Parathyroid adenoma (tissue), 2 donors: Measurements from ENCODE around the gene LZTS2.

Experiments
- H2AFZ ChIP-seq: fragments of 300-600 bp; sonication (generic); one replicate; pipeline ENCODE4 v1.7.0; 2017; ENCODE audit warnings: antibody characterized with exemption, mild to moderate bottlenecking
- H3K27ac ChIP-seq: fragments of 300-600 bp; sonication (generic); one replicate; pipeline ENCODE4 v1.7.0; 2017
- H3K27me3 ChIP-seq: fragments of 300-600 bp; sonication (generic); one replicate; pipeline ENCODE4 v1.7.0; 2017; ENCODE audit warnings: low read length; ENCODE audit not compliant: control insufficient read depth, insufficient read depth
- H3K36me3 ChIP-seq: fragments of 300-600 bp; sonication (generic); one replicate; pipeline ENCODE4 v1.7.0; 2017; ENCODE audit warnings: low read length; ENCODE audit not compliant: control insufficient read depth, insufficient read depth
- H3K4me1 ChIP-seq: fragments of 300-600 bp; sonication (generic); one replicate; pipeline ENCODE4 v1.7.0; 2017; ENCODE audit warnings: control low read depth
- H3K4me2 ChIP-seq: fragments of 300-600 bp; sonication (generic); one replicate; pipeline ENCODE4 v1.7.0; 2017; ENCODE audit warnings: low read length
- H3K4me3 ChIP-seq: fragments of 300-600 bp; sonication (generic); one replicate; pipeline ENCODE4 v1.7.0; 2017; ENCODE audit warnings: low read depth, low read length
- H3K79me2 ChIP-seq: fragments of 300-600 bp; sonication (generic); one replicate; pipeline ENCODE4 v1.7.0; 2017; ENCODE audit warnings: control low read depth
- H3K9ac ChIP-seq: fragments of 300-600 bp; sonication (generic); one replicate; pipeline ENCODE4 v1.7.0; 2017; ENCODE audit warnings: mild to moderate bottlenecking
- H3K9me3 ChIP-seq: fragments of 300-600 bp; sonication (generic); one replicate; pipeline ENCODE4 v1.7.0; 2017; ENCODE audit warnings: low read length; ENCODE audit not compliant: control insufficient read depth
- CTCF ChIP-seq: fragments of 300-600 bp; sonication (generic); IDR thresholded peaks from one replicate; pipeline ENCODE4 v1.7.0; 2017; ENCODE audit warnings: antibody characterized with exemption, mild to moderate bottlenecking
- donor health status: primary hyperparathyroidism.

Gene LZTS2

DNA sequence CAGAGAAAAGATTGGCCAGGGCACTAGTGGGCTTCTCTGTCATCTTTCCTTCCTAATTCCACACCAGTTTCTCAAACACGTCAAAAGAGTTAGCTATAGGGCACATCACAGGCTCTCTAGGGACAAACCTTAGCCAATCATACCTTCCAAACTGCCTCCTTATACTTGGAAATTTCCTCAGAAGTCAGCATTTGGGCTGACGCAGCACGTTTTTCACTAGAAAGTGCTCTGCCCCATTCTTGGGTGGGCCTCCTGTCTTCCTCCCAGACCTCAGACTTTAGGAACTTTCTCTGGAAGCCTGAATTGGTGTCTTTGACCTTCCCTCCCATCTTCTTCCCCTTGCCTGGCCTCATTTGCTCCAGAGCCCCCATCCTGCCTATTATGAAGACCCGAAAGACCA lies 42.5 kb downstream of the LZTS2 start:
- H3K36me3 ChIP-seq, result no peaks in the 10 kb centered on the region
- peak overlapping the region; percentile 63 for H3K4me3 ChIP-seq
- no peaks in the 10 kb centered on the region for H3K27me3 ChIP-seq
- H3K27ac ChIP-seq, result peak overlapping the region; percentile 83
- peaks cover 16% of the 10 kb centered on the region for H3K4me1 ChIP-seq
- peak overlapping the region; percentile 62 for H3K4me2 ChIP-seq
- no peaks in the 10 kb centered on the region for H3K9me3 ChIP-seq
- H2AFZ ChIP-seq, result peak overlapping the region; percentile 99
- no peak for TF ChIP-seq CTCF
- no peak overlapping the region for H3K9ac ChIP-seq
- H3K79me2 ChIP-seq, result no peaks in the 10 kb centered on the region

GRCh38 chr10:101042667-101043362 lies 43.2 kb downstream of the LZTS2 start:
- Histone ChIP-seq H3K27ac (peak overlapping the region; percentile 83), H3K4me1 (peaks cover 16% of the 10 kb centered on the region), H3K27me3 (no peaks in the 10 kb centered on the region), H3K4me3 (peak overlapping the region; percentile 63), H3K4me2 (peak overlapping the region; percentile 62), H3K79me2 (no peaks in the 10 kb centered on the region), H3K9me3 (no peaks in the 10 kb centered on the region), H2AFZ (peak overlapping the region; percentile 99), H3K9ac (no peak overlapping the region), H3K36me3 (no peaks in the 10 kb centered on the region)
- TF ChIP-seq CTCF, result no peak

DNA sequence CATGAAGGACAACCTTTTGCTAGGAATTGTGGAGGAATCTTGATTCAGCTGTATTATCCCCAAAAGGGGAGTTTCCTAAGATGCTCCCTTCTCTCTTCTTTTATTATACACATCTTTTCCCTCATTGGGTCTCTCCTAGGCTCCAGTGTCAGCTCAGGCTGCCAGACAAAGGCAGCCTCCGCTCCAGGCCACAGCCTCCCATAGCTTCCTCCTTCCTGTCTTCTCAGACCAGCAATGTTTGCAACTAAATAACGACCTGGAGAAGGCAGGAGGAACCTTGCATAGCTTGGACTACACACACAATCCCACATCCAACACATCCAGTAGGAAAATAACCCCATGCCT lies 43.7 kb downstream of the LZTS2 start:
- Histone ChIP-seq H3K27me3 (no peaks in the 10 kb centered on the region), H2AFZ (peak overlapping the region; percentile 99), H3K9ac (no peak overlapping the region), H3K4me2 (peak overlapping the region; percentile 62), H3K36me3 (no peaks in the 10 kb centered on the region), H3K27ac (peak overlapping the region; percentile 83), H3K9me3 (no peaks in the 10 kb centered on the region), H3K79me2 (no peaks in the 10 kb centered on the region), H3K4me1 (peaks cover 16% of the 10 kb centered on the region), H3K4me3 (peak overlapping the region; percentile 63)
- no peak for TF ChIP-seq CTCF

DNA sequence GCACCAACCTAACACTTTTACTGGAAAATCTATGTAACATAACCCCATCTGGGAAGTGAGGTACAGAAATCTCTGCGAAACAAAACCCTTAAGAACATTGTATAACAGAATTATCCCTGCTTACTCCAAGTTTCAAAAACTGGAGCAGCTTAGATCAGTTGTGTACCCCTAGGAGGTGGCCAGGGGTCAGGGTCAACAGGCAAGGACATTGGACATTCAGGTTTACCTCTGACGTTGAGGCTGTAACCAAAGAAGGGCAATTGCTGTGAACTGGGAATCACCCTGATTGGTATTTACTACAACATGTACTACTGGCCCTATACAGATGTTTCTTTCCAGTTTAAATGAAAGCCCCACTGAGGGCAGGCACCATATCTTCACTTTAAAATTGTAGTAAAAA lies 44.5 kb downstream of the LZTS2 start:
- no peak for TF ChIP-seq CTCF
- no peak overlapping the region for H3K4me3 ChIP-seq
- no peaks in the 10 kb centered on the region for H3K9me3 ChIP-seq
- H2AFZ ChIP-seq, result no peak overlapping the region
- peaks cover 16% of the 10 kb centered on the region for H3K4me1 ChIP-seq
- no peaks in the 10 kb centered on the region for H3K79me2 ChIP-seq
- no peaks in the 10 kb centered on the region for H3K36me3 ChIP-seq
- no peak overlapping the region for H3K9ac ChIP-seq
- H3K27ac ChIP-seq, result no peak overlapping the region
- H3K4me2 ChIP-seq, result no peak overlapping the region
- H3K27me3 ChIP-seq, result no peaks in the 10 kb centered on the region
